HG03064 (cell line): ENCODE data around the gene YBX3.
"Not testable (repeated sequence)": the region's sequence is repeated elsewhere in the genome, so short reads cannot be mapped to it uniquely, and the experiment has no call there.

ENCODE experiments used
- ATAC-seq: cut with Tn5 transposase; IDR thresholded peaks from one replicate; pipeline ENCODE4 v1.9.1; 2021; ENCODE audit warnings: low read depth; ENCODE audit not compliant: unreplicated experiment

Gene YBX3

DNA sequence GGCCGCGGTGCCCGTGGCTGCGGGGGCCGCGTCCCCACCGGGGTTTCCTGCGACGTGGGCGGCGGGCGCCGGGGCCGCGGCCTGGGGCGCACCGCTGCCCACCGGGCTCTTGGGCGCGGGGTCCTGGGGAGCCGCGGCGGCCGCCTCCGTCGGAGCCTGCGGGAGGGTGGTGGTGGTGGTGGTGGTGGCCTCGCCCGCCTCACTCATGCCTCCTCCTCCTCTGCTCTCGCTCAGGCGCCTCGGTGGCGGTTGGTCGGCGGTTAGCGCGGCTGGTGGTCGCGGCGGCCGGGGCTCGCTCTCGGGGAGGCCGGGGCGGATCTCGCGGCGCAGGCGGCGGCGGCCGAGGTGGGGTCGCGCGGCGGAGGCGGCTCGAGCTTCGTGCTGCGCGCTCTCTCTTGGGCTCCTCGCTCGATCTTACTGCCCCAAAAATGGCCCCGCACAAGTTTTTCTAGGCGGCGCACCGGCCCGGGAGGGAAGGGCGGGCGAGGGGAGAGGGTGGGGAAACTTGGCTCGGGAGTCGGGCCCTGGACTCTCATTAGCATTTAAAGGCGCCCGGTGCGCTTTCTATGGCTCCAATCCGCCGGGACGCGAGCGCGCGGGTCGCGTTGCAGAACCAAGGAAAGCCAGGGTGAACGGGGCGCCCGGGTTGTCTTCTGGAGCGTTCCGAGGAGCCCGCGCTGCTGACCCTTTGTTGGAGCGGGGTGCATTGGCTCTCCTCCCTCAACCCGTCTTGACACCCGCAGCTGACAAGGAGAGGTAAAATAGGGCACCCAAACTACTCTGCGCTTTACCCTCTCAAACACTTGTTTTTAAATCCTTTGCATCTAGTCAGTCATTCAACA lies at the start of gene YBX3:
Gene YBX3, minus strand, starts transcription at position 419 of the 842 bp plus-strand sequence. Its CDS starts 212 bp downstream, at position 207.
- peak; percentile 39 for ATAC-seq

DNA sequence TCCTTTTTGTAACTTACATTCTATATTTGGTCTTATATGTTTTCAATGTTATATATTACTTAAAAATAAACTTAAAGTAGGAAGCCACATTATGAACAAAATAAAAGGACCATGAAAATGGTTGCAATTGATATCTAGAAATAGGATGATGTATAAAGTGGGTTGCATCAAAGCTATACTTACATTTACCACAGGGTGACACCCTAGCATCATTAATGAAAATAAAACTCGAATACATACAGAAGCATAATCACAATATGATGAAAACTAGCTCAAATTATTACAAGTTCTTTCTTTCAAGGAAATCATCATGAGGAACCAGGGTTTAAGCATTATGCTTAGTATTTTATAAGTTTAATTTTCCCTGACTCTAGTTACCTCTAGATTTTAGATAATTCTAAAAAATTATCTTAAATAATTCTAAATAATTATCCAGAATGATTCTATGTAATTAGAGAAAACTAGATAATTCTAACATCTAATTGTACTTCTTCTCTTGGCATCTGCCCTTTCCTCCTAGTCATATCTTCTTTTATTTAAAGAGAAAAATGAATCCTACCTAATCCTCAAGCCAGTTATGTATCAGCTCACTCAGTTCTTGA lies 48.1 kb upstream of the YBX3 start:
- ATAC-seq: no peak

DNA sequence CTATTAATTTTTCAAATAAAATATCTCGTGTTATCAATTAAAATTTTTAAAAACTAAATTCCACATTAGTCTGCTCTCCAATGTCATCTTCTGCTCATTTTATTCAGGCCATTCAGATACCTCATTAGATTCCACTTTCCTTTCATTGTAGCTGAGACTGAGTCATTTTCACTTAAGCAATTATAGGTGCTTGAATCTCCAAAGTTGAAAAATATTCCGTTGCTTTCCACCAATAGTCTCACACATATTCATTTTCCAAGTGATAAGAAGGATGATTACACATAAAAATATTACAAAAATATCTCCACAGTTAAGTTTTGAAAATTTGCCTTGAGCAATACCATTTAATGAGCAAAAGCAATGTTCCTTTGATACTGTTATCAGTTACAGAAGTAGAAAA lies 36.5 kb upstream of the YBX3 start:
- no peak for ATAC-seq

DNA sequence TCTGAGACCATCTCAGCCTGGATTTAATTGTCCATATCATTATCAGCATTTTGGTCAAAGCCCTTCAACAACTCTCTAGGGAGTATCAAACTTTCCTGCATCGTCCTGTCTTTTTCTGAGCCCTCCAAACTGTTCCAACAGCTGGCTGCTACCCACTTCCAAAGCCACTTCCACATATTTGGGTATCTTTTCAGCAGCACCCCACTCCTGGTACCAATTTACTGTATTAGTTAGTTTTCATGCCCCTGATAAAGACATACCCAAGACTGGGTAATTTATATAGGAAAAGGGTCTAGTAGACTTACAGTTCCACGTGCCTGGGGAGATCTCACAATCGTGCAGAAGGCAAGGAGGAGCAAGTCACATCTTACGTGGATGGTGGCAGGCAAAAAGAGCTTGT lies 33.1 kb upstream of the YBX3 start:
- ATAC-seq: no peak

DNA sequence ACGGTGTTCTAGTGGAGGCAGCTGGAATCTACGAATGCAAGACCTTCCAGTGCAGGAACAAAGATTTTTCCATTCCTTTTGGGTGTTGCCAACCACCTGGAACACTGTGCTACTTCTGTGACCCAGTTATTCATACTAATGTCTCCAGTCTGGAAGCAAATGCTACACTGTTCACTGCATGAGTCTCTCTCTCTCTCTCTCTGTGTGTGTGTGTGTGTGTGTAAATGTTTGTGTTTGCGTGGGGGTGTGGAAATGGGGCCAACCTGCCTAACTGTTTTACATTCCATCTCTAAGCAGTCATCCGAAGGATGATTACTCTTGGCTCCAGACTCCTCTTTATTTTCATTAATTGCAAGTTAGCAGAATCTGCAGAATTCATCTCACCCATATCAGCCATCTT lies 29.9 kb upstream of the YBX3 start:
- no peak for ATAC-seq

DNA sequence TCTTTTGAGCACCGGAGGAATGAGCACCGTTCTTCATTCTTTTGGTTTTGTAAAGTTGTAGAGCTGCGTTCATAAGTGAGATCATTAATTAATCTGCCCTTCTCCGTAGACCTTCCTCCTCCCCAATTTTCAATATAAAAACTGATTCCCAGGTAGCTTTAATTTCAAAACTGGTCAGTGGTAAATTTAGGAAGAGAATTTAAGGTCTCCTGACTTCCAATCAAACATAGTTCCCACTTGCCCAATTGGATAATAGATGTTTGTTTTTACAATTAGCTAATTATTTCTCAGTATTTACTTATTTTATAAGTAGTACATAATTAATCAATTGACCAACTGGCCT lies 27.2 kb upstream of the YBX3 start:
- ATAC-seq: no peak

DNA sequence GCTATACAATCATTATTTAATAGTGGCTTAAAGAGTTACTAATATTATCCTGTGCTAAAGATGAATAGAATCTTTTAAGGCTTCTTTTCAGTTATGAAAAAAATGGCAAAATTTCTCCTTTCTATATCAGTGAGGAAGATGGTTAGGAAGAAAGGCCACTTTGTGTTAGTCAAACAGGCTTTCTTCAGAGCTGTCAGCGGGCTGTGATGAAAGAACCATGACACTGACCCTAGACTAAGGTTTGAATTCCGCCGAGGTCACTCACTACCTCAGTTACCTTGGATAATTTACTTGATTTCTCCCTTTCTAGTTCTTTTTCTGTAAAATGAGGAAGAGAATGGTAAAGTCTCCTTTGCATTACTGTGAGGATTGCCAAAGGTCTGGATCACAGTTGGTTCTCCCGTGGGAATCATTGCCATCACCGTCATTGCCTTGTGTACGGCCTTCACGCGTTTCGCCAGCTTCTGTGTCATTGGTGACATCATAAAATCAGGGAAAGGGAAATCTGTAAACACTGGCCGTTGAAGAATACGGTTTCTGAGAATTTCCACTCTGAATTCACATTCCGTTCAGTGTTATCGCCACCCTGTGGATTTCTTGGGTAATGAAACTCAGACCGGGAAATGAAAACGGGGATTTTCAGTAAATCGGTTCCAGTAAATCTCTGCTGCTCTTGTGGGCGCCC lies 26.7 kb upstream of the YBX3 start:
- ATAC-seq: no peak

DNA sequence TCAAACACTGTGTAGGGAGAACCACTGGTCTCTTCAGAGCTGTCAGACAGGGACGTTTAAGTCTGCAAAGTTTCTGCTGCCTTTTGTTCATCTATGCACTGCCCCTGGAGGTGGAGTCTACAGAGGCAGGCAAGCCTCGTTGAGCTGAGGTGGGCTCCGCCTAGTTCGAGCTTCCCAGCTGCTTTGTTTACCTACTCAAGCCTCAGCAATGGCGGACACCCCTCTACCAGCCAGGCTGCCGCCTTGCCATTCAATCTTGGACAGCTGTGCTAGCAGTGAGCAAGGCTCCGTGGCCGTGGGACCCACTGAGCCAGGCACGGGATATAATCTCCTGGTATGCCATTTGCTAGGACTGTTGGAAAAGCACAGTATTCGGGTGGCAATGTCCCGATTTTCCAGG lies 24.6 kb upstream of the YBX3 start:
- ATAC-seq: no peak

DNA sequence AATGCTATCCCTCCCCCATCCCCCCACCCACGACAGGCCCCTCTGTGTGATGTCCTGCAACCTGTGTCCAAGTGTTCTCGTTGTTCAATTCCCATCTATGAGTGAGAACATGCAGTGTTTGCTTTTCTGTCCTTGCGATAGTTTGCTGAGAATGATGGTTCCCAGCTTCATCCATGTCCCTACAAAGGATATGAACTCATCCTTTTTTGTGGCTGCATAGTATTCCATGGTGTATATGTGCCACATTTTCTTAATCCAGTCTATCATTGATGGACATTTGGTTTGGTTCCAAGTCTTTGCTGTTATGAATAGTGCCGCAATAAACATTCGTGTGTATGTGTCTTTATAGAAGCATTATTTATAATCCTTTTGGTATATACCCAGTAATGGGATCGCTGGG lies 20.3 kb upstream of the YBX3 start:
- not testable (repeated sequence) for ATAC-seq

DNA sequence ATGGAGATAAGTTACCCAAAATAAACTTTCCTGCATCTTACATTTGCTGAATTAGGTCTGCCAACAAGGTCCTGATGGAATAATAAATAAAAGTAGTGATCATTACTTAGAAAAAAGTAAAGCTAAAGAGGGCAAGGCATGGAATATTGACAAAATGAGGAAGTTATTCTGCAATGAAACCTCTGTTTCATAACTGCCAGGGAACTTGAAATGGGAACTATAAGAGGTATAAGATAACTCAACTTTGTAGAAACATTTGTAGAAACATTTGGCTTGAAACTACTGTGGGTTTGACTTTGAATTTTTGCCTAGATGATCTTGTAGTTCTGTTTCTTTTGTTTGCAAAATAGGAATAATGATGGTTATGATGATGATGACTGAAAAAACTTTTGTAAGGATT lies 18.7 kb upstream of the YBX3 start:
- ATAC-seq: no peak

DNA sequence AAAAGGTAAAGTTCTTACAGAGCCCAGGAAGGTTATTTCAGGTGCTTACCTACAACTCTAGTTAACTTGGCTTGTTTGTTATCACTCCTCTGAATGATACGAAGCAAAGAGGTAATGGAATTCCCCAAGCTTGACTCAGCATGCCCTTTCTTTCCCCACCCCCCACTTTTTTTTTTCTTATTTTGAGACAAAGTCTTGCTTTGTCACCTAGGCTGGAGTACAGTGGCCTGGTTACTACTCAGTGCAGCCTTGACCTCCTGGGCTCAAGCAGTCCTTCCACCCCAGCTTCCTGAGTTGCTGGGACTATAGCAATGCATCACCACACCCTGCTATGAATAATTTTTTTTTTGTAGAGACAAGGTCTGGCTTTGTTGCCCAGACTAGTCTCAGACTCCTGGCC lies 17.1 kb upstream of the YBX3 start:
- ATAC-seq: no peak

DNA sequence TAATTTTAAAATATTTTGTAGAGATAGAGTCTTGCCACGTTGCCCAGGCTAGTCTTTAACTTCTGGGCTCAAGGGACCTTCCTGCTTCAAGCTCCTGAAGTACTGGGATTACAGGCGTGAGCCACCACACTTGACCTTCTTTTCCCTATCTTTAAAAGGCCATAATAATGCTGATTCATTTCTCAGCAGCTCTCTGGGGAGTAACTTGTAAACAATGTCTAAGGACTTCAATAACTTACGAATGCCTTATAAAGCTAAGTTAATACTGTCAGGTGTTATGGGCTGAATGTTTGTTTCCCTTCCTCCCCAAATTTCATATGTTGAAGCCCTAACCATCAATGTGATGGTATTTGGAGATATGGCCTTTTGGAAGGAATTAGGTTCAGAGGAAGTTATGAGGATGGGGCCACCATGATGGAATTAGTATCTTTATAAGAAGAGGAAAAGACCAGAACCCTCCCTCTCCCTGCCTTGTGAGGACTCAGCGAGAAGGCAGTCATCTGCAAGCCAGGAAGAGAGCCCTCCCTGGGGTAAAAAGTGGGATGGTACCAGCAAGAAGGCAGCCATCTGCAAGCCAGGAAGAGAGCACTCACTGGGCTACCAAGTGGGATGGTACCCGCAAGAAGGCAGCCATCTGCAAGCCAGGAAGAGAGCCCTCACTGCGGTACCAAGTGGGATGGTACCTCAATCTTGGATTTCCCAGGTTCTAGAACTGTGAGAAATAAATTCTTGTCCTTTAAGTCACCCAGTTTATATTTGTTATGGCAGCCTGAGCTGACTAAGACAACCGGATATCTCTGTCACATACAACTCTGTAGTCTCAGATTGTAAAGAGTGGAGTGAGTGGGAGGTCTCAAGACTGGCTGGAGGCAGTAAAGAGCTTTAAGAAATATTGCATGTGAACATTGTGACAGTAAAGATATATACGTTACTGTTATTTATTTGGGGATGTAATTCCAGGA lies 16.3 kb upstream of the YBX3 start:
- no peak for ATAC-seq

DNA sequence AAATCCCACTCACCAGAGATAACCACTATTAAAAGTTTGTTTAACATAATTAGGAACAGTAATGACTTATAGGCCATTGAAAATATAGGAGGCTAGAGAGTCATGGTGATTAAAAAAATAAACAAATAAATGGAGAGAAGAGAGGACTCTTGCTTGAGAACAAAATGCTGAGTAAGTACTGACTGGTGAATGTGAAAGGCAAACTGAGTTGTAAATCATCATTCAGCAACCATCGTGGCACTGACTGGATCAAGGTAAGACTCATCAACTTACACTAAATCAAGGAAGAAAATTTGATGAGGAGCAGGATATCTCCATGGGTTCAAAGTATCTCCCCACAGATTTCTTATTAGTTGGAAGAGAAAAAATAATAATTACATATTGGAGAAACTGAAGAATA lies 14.1 kb upstream of the YBX3 start:
- no peak for ATAC-seq

DNA sequence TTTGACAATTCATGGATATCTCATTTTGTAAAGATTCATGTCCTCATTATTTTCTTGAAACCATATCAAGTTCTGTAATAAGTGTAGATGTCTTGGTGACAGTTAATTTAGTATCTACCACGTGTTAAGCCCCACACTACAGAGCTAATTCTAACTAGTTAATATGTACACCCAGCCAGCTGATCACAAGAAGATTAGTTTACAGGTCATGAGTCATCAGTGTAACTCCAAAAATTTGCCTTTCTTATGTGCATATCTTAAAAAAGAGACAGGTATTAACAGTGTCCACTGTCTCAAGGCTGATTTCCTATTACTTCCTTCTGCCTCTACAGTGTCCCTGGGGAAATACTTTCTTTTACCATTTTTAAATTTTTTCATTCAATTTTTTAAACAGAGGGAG lies 13.3 kb upstream of the YBX3 start:
- ATAC-seq: no peak

DNA sequence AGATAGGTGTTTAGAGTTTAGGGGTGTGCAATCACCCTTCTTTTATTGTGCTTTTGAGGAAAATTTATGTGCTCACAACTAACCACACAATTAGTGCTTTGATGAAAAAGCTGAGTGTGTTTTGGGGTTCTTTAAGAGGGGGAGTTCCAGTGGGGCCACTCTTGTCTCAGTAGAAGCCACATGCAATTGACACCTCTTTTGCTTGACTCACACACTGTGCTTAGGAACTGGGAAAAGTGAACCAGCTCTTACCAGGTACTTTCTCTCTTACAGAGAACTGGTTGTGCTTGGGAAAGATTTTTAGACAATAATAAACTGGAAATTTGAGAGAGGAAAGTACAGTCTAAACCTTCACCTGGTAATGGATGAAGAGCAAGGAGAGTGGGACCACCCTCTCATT lies 12.3 kb upstream of the YBX3 start:
- no peak for ATAC-seq

DNA sequence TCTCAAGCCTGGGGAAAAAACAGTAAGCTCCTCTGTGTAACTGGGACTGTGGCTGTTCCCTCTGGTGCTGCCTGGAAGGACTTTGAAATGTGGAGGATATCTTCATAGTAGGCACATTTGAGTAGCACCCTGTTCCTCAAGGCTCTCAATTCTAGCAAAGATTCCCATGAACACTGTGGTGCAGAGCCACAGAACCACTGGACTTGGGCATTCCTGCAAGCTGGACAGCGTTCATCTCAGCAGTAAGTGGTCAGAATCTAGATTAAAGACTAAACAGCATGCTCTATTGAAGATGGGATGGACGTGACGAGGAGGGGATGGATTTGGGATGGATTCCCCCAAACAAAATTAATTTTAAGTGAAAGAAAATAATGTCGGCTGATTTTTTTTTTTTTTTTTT lies 9.4 kb upstream of the YBX3 start:
- ATAC-seq: no peak

DNA sequence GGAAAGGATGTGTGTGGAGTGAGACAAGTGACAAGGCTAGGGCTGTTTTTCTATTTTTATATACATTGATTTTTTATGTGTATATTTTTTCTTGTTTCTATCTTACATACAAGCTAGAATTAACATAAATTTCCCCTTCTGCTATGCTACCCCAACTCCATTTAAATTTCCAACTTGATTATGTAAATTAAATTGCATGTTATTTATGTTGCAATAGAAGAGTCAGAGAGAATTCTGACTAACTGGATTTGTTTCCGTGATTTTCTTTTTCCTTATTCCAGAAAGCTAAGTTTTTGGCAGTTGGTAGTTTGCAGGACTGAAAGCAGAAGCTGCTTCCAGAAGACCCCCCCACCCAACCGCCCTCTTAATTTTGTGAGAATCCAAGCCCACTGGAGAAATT lies 8.9 kb upstream of the YBX3 start:
- no peak for ATAC-seq

DNA sequence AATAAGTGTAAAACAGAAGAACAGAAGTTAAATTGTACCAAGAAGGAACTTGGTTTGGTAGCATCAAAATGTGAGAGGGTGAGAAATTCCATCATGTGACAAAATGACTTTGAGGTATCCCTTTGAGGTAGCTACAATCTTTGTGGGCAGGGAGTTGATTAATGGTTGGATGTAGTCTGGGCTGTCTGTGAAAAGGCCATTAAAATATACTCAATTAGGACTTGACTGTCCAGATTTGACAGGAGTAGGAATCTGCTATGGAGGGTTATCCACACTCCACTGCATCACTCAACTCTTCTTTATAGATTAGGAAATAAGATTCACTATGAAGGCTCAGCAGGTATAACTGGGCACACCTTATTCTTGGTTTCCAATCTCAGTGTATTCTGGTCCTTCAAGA lies 7.4 kb upstream of the YBX3 start:
- no peak for ATAC-seq

DNA sequence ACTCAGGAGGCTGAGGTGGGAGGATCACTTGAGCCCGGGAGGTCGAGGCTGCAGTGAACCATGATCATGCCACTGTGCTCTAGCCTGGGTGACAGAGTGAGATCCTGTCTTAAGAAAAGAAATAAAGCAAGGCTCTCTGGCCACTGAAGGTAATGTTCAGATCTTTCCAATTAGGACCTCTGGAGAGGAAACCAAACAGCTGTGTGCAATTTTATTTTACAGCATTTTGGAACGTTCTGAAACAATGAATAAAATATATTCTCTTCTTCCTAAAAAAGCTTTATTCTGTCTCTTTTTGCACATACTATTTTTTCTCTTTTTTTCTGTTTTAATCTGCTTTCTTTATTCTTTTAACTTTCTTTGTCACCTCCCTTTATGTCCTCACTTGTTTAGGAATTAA lies 5.0 kb upstream of the YBX3 start:
- no peak for ATAC-seq

DNA sequence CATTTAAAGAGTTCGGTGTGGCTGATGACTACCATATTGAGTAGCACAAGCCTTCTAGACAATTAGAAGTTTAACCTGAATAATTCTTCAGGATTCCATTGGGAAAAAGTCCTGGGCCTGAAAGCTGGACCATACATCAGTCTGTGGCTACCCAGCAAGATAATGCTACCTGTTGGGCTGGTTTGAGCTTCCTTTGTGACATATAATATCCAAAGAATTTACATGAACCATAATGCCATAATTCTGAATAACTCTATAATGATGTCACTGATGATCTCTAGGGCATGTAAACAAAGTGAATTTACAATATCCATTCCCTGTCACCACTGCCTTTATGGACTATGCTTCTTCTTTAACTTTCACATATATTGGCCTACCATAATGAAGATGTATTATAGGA lies 3.8 kb upstream of the YBX3 start:
- ATAC-seq: no peak

DNA sequence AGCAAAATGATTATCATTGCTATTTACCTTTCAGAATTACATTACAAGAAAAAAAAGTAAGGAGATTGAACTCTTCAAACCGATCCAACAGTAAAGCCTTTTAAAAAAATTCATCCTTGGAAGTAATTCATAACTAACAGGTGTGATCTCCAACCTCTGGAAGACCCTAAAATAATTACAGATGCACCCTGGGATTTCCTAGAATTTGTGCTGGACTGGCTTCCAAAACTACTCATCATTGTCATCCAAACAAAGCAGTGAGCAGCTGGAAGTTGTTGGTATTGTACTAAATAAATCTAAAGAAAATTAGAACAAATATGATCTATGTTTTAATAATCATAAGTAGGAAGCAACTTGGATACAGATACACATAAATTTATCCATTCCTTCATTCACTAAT lies 1.9 kb upstream of the YBX3 start:
- no peak for ATAC-seq
